Measurements from ENCODE around the gene RFFL.

GRCh38 chr17:35063514-35064223 lies at the start of gene RFFL:
- no peak for TF ChIP-seq CTCF (IDR thresholded peaks at IDR 0.05; ENCODE audit: insufficient read depth, low read depth, low read length)
- no peak for TF ChIP-seq EZH2 (IDR thresholded peaks at IDR 0.05; ENCODE audit: insufficient read depth, low read length)

Data from astrocyte (in vitro differentiated cells and primary cell).